ENCODE results near the gene SIRPD. TPM values are rescaled to one million over a fixed set of nuclear protein-coding genes. Genes with fewer than 3 reads are reported as not detected.

The SIRPD gene
- total and polyA plus RNA-seq, 5 donors from 2014 or later, result 0.10 to 0.16 TPM; not detected in 3

GRCh38 chr20:1536893-1537730 is 20.4 kb downstream of the SIRPD start:
- no peaks in the 10 kb centered on the region for H3K9me3 ChIP-seq (ENCODE audit: control insufficient read depth in 2 of 2, low read length in 2 of 2)
- peaks cover 0 to 13% (median 2%) of the 10 kb centered on the region in 4 donors for H3K4me1 Mint-ChIP-seq
- no peak for ATAC-seq (ENCODE audit: low read depth in 2 of 2)
- peaks cover 5% of the 10 kb centered on the region for H3K27me3 Mint-ChIP-seq
- H3K4me1 ChIP-seq (ENCODE audit: control insufficient read depth, insufficient read depth, low read length, poor library complexity, severe bottlenecking), result no peaks in the 10 kb centered on the region
- peak overlapping the region in 1 of 3 donors; percentile 34 for H3K27ac Mint-ChIP-seq
- H3K4me3 ChIP-seq (ENCODE audit: low read depth, low read length), result no peak overlapping the region
- no peaks in the 10 kb centered on the region for H3K36me3 Mint-ChIP-seq
- DNase-seq, result no peak
- no peaks in the 10 kb centered on the region for H3K27me3 ChIP-seq (ENCODE audit: control insufficient read depth, insufficient read depth, low read length)
- peaks cover 0 to 8% (median 1%) of the 10 kb centered on the region in 7 donors for H3K9me3 Mint-ChIP-seq
- no peak overlapping the region for H3K27ac ChIP-seq (ENCODE audit: insufficient read depth, low read length, poor library complexity, severe bottlenecking)
- no peak overlapping the region for H3K4me3 Mint-ChIP-seq
- H3K36me3 ChIP-seq (ENCODE audit: control insufficient read depth, insufficient read depth, low read length), result no peaks in the 10 kb centered on the region

GRCh38 chr20:1535420-1536175 is 21.9 kb downstream of the SIRPD start:
- Mint-ChIP-seq H3K36me3 (no peaks in the 10 kb centered on the region), H3K4me3 (no peak overlapping the region), H3K4me1 (peaks cover 0 to 13% (median 2%) of the 10 kb centered on the region in 4 donors), H3K9me3 (peaks cover 0 to 2% (median 0%) of the 10 kb centered on the region in 7 donors), H3K27me3 (peaks cover 14% of the 10 kb centered on the region), H3K27ac (no peak overlapping the region)
- H3K27me3 ChIP-seq (ENCODE audit: control insufficient read depth, insufficient read depth, low read length), result no peaks in the 10 kb centered on the region
- DNase-seq (no peak), ATAC-seq (ENCODE audit: low read depth in 2 of 2) (peak in 1 of 2 donors; percentile 29)
- no peaks in the 10 kb centered on the region for H3K9me3 ChIP-seq (ENCODE audit: control insufficient read depth in 2 of 2, low read length in 2 of 2)
- H3K4me3 ChIP-seq (ENCODE audit: low read depth, low read length), result no peak overlapping the region
- H3K36me3 ChIP-seq (ENCODE audit: control insufficient read depth, insufficient read depth, low read length), result no peaks in the 10 kb centered on the region
- no peaks in the 10 kb centered on the region for H3K4me1 ChIP-seq (ENCODE audit: control insufficient read depth, insufficient read depth, low read length, poor library complexity, severe bottlenecking)
- H3K27ac ChIP-seq (ENCODE audit: insufficient read depth, low read length, poor library complexity, severe bottlenecking), result no peak overlapping the region

GRCh38 chr20:1534526-1534925 is 23.0 kb downstream of the SIRPD start:
- no peak overlapping the region for H3K27ac Mint-ChIP-seq
- no peak overlapping the region for H3K4me3 Mint-ChIP-seq
- H3K36me3 ChIP-seq (ENCODE audit: control insufficient read depth, insufficient read depth, low read length), result no peaks in the 10 kb centered on the region
- no peaks in the 10 kb centered on the region for H3K4me1 ChIP-seq (ENCODE audit: control insufficient read depth, insufficient read depth, low read length, poor library complexity, severe bottlenecking)
- no peaks in the 10 kb centered on the region for H3K9me3 ChIP-seq (ENCODE audit: control insufficient read depth in 2 of 2, low read length in 2 of 2)
- ATAC-seq (ENCODE audit: low read depth in 2 of 2), result no peak
- no peaks in the 10 kb centered on the region for H3K27me3 ChIP-seq (ENCODE audit: control insufficient read depth, insufficient read depth, low read length)
- no peak overlapping the region for H3K27ac ChIP-seq (ENCODE audit: insufficient read depth, low read length, poor library complexity, severe bottlenecking)
- no peaks in the 10 kb centered on the region for H3K36me3 Mint-ChIP-seq
- H3K27me3 Mint-ChIP-seq, result peaks cover 18% of the 10 kb centered on the region
- peaks cover 0 to 1% (median 0%) of the 10 kb centered on the region in 7 donors for H3K9me3 Mint-ChIP-seq
- peaks cover 0 to 13% (median 2%) of the 10 kb centered on the region in 4 donors for H3K4me1 Mint-ChIP-seq
- DNase-seq, result no peak
- no peak overlapping the region for H3K4me3 ChIP-seq (ENCODE audit: low read depth, low read length)

- no peak overlapping the region for H3K27ac Mint-ChIP-seq
- peaks cover 0 to 4% (median 0%) of the 10 kb centered on the region in 7 donors for H3K9me3 Mint-ChIP-seq
- Histone ChIP-seq H3K27ac (ENCODE audit: insufficient read depth, low read length, poor library complexity, severe bottlenecking) (no peak overlapping the region), H3K36me3 (ENCODE audit: control insufficient read depth, insufficient read depth, low read length) (no peaks in the 10 kb centered on the region), H3K9me3 (ENCODE audit: control insufficient read depth in 2 of 2, low read length in 2 of 2) (no peaks in the 10 kb centered on the region), H3K4me1 (ENCODE audit: control insufficient read depth, insufficient read depth, low read length, poor library complexity, severe bottlenecking) (no peaks in the 10 kb centered on the region), H3K4me3 (ENCODE audit: low read depth, low read length) (no peak overlapping the region), H3K27me3 (ENCODE audit: control insufficient read depth, insufficient read depth, low read length) (no peaks in the 10 kb centered on the region)
- ATAC-seq (ENCODE audit: low read depth in 2 of 2) (peak in 1 of 2 donors; percentile 42), DNase-seq (peak in 2 of 3 donors; percentile 8 to 56)
- peaks cover 20% of the 10 kb centered on the region for H3K27me3 Mint-ChIP-seq
- no peaks in the 10 kb centered on the region for H3K36me3 Mint-ChIP-seq
- no peak overlapping the region for H3K4me3 Mint-ChIP-seq
- H3K4me1 Mint-ChIP-seq, result peaks cover 0 to 9% (median 0%) of the 10 kb centered on the region in 4 donors
These were observed 24.4 kb downstream of the SIRPD start for GRCh38 chr20:1533059-1533458.

- H3K36me3 ChIP-seq (ENCODE audit: control insufficient read depth, insufficient read depth, low read length), result no peaks in the 10 kb centered on the region
- peaks cover 0 to 4% (median 2%) of the 10 kb centered on the region in 7 donors for H3K9me3 Mint-ChIP-seq
- no peak overlapping the region for H3K4me3 Mint-ChIP-seq
- H3K27me3 Mint-ChIP-seq, result peaks cover 27% of the 10 kb centered on the region
- no peaks in the 10 kb centered on the region for H3K4me1 ChIP-seq (ENCODE audit: control insufficient read depth, insufficient read depth, low read length, poor library complexity, severe bottlenecking)
- H3K4me3 ChIP-seq (ENCODE audit: low read depth, low read length), result no peak overlapping the region
- no peaks in the 10 kb centered on the region for H3K36me3 Mint-ChIP-seq
- no peak overlapping the region for H3K27ac ChIP-seq (ENCODE audit: insufficient read depth, low read length, poor library complexity, severe bottlenecking)
- no peaks in the 10 kb centered on the region for H3K27me3 ChIP-seq (ENCODE audit: control insufficient read depth, insufficient read depth, low read length)
- DNase-seq (no peak), ATAC-seq (ENCODE audit: low read depth in 2 of 2) (no peak)
- H3K9me3 ChIP-seq (ENCODE audit: control insufficient read depth in 2 of 2, low read length in 2 of 2), result peaks cover 0 to 4% of the 10 kb centered on the region in 2 experiments
- H3K27ac Mint-ChIP-seq, result no peak overlapping the region
- H3K4me1 Mint-ChIP-seq, result peaks cover 0 to 2% (median 1%) of the 10 kb centered on the region in 4 donors
These were observed 28.7 kb downstream of the SIRPD start for GRCh38 chr20:1528811-1529210.

GRCh38 chr20:1527923-1528322 is 29.6 kb downstream of the SIRPD start:
- H3K27me3 Mint-ChIP-seq, result peaks cover 34% of the 10 kb centered on the region
- Histone ChIP-seq H3K4me3 (ENCODE audit: low read depth, low read length) (no peak overlapping the region), H3K36me3 (ENCODE audit: control insufficient read depth, insufficient read depth, low read length) (no peaks in the 10 kb centered on the region), H3K4me1 (ENCODE audit: control insufficient read depth, insufficient read depth, low read length, poor library complexity, severe bottlenecking) (no peaks in the 10 kb centered on the region), H3K27me3 (ENCODE audit: control insufficient read depth, insufficient read depth, low read length) (no peaks in the 10 kb centered on the region), H3K27ac (ENCODE audit: insufficient read depth, low read length, poor library complexity, severe bottlenecking) (no peak overlapping the region), H3K9me3 (ENCODE audit: control insufficient read depth in 2 of 2, low read length in 2 of 2) (peaks cover 0 to 4% of the 10 kb centered on the region in 2 experiments)
- peaks cover 0 to 4% (median 2%) of the 10 kb centered on the region in 7 donors for H3K9me3 Mint-ChIP-seq
- H3K27ac Mint-ChIP-seq, result no peak overlapping the region
- DNase-seq, result no peak
- no peaks in the 10 kb centered on the region for H3K36me3 Mint-ChIP-seq
- H3K4me3 Mint-ChIP-seq, result no peak overlapping the region
- H3K4me1 Mint-ChIP-seq, result peaks cover 0 to 2% (median 1%) of the 10 kb centered on the region in 4 donors
- ATAC-seq (ENCODE audit: low read depth in 2 of 2), result no peak

- Histone ChIP-seq H3K27me3 (ENCODE audit: control insufficient read depth, insufficient read depth, low read length) (peaks cover 2% of the 10 kb centered on the region), H3K27ac (ENCODE audit: insufficient read depth, low read length, poor library complexity, severe bottlenecking) (no peak overlapping the region), H3K36me3 (ENCODE audit: control insufficient read depth, insufficient read depth, low read length) (no peaks in the 10 kb centered on the region), H3K9me3 (ENCODE audit: control insufficient read depth in 2 of 2, low read length in 2 of 2) (peaks cover 0 to 4% of the 10 kb centered on the region in 2 experiments), H3K4me1 (ENCODE audit: control insufficient read depth, insufficient read depth, low read length, poor library complexity, severe bottlenecking) (no peaks in the 10 kb centered on the region), H3K4me3 (ENCODE audit: low read depth, low read length) (no peak overlapping the region)
- no peak overlapping the region for H3K27ac Mint-ChIP-seq
- H3K4me1 Mint-ChIP-seq, result peaks cover 0 to 2% (median 1%) of the 10 kb centered on the region in 4 donors
- ATAC-seq (ENCODE audit: low read depth in 2 of 2), result no peak
- no peak overlapping the region for H3K4me3 Mint-ChIP-seq
- DNase-seq, result no peak
- H3K36me3 Mint-ChIP-seq, result no peaks in the 10 kb centered on the region
- H3K9me3 Mint-ChIP-seq, result peaks cover 0 to 4% (median 2%) of the 10 kb centered on the region in 7 donors
- H3K27me3 Mint-ChIP-seq, result peaks cover 32% of the 10 kb centered on the region
These were observed 30.6 kb downstream of the SIRPD start for GRCh38 chr20:1526896-1527295.

Data from CD4-positive, CD25-positive, alpha-beta regulatory T cell (primary cell).